DOHH2 (cell line): ENCODE results near the gene NFIA.

ENCODE experiments used
- CTCF ChIP-seq: fragments of 200-600 bp; sonication (generic); IDR thresholded peaks from one replicate; pipeline ENCODE4 v1.5.1; 2014; ENCODE audit warnings: antibody characterized with exemption, mild to moderate bottlenecking, low read depth, low read length; ENCODE audit not compliant: poor library complexity, severe bottlenecking
- EZH2phosphoT487 ChIP-seq: fragments of 200-600 bp; sonication (generic); IDR thresholded peaks from 2 replicates; pipeline ENCODE4 v1.6.1; 2017; ENCODE audit warnings: borderline replicate concordance, mild to moderate bottlenecking, antibody characterized with exemption, low read length, moderate library complexity, mixed read lengths

GRCh38 chr1:61226791-61227567 is 144.6 kb downstream of the NFIA start:
- TF ChIP-seq CTCF (no peak), EZH2phosphoT487 (no peak)
